A549 treated with CORT108297 at 1 μM for 4 hours (cell line): Measurements from ENCODE around the gene SLC18B1. TPM values are rescaled to one million over a fixed set of nuclear protein-coding genes. Genes with fewer than 3 reads are reported as not detected.

Source experiments
- total RNA-seq: library from RNA; stranded (reverse); fragments of 200-300 nt; extraction: Qiagen RNA extraction; gene quantifications from 5 replicates; pipeline ENCODE4 v1.2.3, GENCODE V29; 2022

SLC18B1 gene
- total RNA-seq, result 4.9 to 5.8 TPM (median 5.1 TPM) in 5 replicates

GRCh38 chr6:132797951-132798868, at the start of gene SLC18B1:
Gene SLC18B1 (minus strand): TSS chr6:132798637. CDS start chr6:132798456, 181 bp downstream.

Other genes starting within 250 kb of the SLC18B1 start
- not detected in 5 replicates for gene TAAR8, start 246.0 kb downstream of the SLC18B1 start, total RNA-seq
- gene TAAR6, start 228.3 kb downstream of the SLC18B1 start, total RNA-seq, result not detected in 5 replicates
- gene TAAR5, start 208.9 kb downstream of the SLC18B1 start, total RNA-seq, result not detected in 5 replicates
- not detected in 5 replicates for gene TAAR2, start 174.4 kb downstream of the SLC18B1 start, total RNA-seq
- not detected in 5 replicates for gene TAAR1, start 139.5 kb downstream of the SLC18B1 start, total RNA-seq
- 0.06 to 0.10 TPM (median 0.06 TPM) in 5 replicates for gene VNN1, start 84.6 kb downstream of the SLC18B1 start, total RNA-seq
- not detected in 5 replicates for gene VNN2, start 40.7 kb downstream of the SLC18B1 start, total RNA-seq
- 1,812 to 2,146 TPM (median 1,961 TPM) in 5 replicates for gene RPS12, start 15.9 kb upstream of the SLC18B1 start, total RNA-seq